ENCODE results near the gene LSM3.

- TF ChIP-seq CTCF (IDR thresholded peaks at IDR 0.05 in 4 of 5, conservative IDR thresholded peaks at IDR 0.05 in 1 of 5) (no peak), POLR2A (IDR thresholded peaks at IDR 0.05) (no peak)
Measured at GRCh38 chr3:14236902-14237301, 58.3 kb downstream of the LSM3 start.

Measured in gastrocnemius medialis (tissue), 4 donors.